Thyroid gland (tissue), 4 donors: ENCODE results near the gene GABPB2.

Experiments
- CTCF ChIP-seq, 6 experiments: fragments of 200-600 bp in 3 of 6; fragments of 450-650 bp in 3 of 6; sonication (generic) in 3 of 6; IDR thresholded peaks; one replicate each; pipeline ENCODE4 v1.5.1; 2016 to 2019; ENCODE audit warnings: antibody characterized with exemption in 6 of 6, mild to moderate bottlenecking in 2 of 6, inconsistent platforms in 1 of 6, moderate library complexity in 1 of 6
- POLR2A ChIP-seq, 2 donors: fragments of 450-650 bp; IDR thresholded peaks; one replicate each; pipeline ENCODE4 v1.6.1; 2017; ENCODE audit warnings: antibody characterized with exemption in 2 of 2, mild to moderate bottlenecking in 2 of 2, moderate library complexity in 1 of 2

DNA sequence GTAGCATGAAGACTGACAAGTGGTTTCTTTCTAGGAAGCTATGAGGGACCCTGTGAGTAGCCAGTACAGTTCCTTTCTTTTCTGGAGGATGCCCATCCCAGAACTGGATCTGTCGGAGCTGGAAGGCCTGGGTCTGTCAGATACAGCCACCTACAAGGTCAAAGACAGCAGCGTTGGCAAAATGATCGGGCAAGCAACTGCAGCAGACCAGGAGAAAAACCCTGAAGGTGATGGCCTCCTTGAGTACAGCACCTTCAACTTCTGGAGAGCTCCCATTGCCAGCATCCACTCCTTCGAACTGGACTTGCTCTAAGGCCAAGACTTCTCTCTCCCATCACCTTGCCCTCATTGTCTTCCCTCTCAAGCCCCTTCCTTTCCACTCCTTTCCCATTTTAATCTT lies 3.4 kb upstream of the GABPB2 start:
- TF ChIP-seq CTCF (IDR thresholded peaks at IDR 0.05): no peak
- TF ChIP-seq POLR2A (IDR thresholded peaks at IDR 0.05): no peak
